Urothelium cell line (cell line): ENCODE measurements around the gene MAPK8.
A peak's percentile ranks its signal among the peaks of the same experiment; 100 is the strongest.

ENCODE experiments used
- DNase-seq: peaks from one replicate; pipeline ENCODE4 v3.0.0; 2011; ENCODE audit warnings: low spot score, mixed read lengths
- FAIRE-seq: peaks from 2 replicates; lab custom pipeline; 2011; peaks lifted over from hg19 to GRCh38; lab: Jason Lieb, UNC

The MAPK8 gene

DNA sequence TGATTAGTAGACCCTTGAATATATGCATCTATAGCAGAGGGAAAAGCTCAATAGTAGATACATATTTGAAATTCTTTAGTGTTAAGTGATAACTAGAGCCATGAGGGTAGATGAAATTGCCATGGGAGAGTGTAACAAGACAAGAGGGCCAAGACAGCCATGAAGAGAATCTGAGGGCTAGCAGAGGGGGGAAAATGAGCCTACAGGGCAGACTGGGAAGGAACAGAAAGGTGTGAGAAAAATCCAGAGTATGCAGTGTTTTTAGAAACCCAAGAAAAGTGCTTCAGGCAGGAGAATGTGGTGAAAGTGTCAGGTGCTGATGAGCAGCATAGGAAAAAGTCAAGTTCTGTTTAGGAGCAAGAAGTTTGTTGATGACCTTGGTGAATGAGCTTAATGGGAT lies 63.0 kb downstream of the MAPK8 start:
- no peak for FAIRE-seq

GRCh38 chr10:48377751-48378530 lies 71.5 kb downstream of the MAPK8 start:
- DNase-seq = no peak
- FAIRE-seq = no peak

More for the DNA sequence above, 63.0 kb downstream of the MAPK8 start:
- no peak for DNase-seq

DNA sequence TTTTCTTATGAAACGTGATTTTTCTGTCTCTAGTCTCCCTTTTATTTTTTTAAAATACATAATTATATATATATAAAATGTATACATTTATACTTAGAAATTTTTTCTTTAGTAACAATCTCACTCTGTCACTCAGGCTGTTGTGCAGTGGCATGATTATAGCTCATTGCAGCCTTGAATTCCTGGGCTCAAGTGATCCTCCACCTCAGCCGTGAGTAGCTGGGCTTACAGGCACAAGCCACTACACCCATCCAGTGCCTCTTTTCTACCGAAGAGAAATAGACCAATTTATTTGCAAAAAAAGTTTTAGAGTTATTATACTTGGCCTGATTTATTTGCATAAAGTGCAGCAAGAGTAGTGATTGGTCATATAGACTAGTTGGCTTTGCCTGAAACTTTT lies 72.2 kb downstream of the MAPK8 start:
- DNase-seq (no peak), FAIRE-seq (no peak)

DNA sequence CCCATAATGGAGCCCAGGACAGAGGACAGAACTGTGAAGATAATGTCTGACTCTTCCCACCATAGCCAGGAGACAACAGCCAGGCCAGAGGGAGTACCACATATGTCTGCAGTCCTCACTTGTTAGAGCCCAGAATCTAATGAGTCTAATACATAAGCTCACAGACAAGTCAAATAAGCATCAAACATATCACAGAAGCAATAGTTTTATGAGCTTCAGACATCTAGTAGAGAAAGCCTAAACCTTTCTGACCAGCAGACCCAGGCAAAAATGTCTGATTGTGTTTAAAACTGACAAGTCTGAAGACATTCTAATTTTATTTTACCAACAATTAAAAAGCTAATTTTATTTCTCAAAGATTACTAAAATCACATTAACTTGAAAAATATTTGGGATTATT lies 75.5 kb downstream of the MAPK8 start:
- DNase-seq (no peak), FAIRE-seq (no peak)

GRCh38 chr10:48382982-48383381 lies 76.5 kb downstream of the MAPK8 start:
- no peak for DNase-seq
- FAIRE-seq = no peak

DNA sequence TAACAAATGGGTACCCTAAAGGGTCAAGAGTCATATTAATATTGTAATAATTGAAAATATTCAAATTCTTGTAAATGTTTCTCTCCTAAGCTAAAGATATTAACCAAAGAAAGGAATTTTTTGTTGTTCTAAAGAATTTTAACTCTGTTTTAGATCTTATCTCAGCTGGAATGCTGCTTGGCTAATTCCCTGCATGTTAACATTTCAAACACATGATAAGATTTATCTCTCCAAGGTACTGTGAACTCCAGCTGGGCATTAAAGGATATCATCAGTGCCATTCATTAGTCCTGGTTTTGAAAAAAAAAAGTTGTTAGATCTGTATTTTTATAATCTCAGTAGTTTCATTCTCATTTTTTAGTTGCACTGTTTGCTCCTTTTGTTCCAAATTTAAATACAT lies 76.9 kb downstream of the MAPK8 start:
- DNase-seq = no peak
- FAIRE-seq = no peak

DNA sequence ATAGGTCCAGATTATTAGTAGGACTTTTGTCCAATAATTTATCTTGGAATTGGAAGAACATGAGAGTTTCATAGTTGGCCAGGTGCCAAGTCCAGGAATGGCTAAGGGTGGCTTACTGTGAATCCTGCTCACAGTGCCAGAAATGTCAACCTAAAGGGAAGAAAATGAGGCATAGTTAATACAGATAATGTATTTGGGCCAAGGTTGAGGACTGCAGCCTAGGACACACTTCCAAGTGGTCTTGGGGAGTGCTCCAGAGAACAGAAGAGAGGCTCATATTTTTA lies 78.2 kb downstream of the MAPK8 start:
- DNase-seq = no peak
- no peak for FAIRE-seq

DNA sequence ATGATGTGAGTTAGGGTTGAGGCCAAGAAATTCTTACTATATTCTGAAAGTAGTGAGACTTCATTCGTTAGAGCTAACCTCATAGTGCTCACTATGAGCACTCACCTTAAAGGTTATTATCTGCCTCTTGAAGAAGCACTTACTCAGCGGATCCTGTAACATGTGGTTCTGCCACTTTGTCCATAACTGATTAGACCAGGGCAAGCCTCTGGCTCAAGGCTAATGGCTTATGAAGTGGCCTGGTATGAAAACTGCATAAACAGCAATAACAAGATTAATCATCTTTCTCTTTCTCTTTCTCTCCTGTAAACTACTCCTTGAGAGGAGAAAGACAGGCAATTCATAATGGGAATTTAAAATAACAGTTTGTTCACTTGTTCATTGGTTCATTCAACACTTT lies 82.8 kb downstream of the MAPK8 start:
- DNase-seq = no peak
- FAIRE-seq = no peak

- FAIRE-seq = no peak
- DNase-seq = no peak
Observed at GRCh38 chr10:48389846-48390557, 83.5 kb downstream of the MAPK8 start.

- FAIRE-seq (no peak), DNase-seq (no peak)
Observed at GRCh38 chr10:48390558-48390871, 84.0 kb downstream of the MAPK8 start.

DNA sequence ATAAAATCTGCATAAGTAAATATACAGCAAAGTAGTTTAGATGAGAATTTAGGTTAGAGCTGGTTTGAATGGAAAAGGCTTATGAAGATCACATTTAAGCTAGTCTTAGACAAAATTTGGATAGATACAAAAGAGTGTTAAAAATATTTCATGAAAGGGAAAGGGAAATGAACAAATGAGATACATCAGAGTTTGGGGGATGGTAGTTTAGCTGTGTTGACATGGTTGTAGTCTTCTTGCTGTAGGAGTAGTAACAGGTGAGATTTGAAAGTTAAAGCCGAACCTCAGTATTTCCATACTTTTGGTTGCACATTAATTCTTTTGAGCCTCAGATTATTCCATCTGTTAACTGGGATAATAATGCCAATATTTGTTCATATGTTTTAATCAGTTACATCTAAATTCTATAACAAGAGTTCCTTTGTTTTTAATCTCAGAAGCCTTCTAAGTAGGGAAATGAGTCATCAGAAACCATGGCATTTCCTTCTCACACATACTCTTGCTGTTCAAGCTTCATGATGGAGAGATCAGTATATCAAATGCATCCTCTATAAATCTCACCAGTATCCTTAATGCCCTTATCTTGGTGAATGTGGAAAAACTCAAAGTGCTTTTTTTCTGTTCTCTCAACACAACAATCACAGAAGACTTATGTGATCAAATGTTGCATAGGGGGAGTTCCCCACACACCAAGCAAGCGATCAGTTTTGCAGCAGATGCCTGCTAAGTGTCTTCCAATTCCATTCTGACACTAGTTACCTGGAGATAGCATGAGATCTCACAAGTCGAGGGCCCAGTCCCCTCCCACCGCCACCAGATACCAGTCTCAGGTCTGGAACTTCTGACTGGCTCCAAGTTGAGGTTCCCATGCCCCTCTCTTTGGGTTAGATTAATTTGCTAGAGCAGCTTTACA lies 84.7 kb downstream of the MAPK8 start:
- DNase-seq (peak; percentile 37), FAIRE-seq (no peak)

- no peak for FAIRE-seq
- no peak for DNase-seq
Observed at GRCh38 chr10:48391994-48392393, 85.5 kb downstream of the MAPK8 start.

DNA sequence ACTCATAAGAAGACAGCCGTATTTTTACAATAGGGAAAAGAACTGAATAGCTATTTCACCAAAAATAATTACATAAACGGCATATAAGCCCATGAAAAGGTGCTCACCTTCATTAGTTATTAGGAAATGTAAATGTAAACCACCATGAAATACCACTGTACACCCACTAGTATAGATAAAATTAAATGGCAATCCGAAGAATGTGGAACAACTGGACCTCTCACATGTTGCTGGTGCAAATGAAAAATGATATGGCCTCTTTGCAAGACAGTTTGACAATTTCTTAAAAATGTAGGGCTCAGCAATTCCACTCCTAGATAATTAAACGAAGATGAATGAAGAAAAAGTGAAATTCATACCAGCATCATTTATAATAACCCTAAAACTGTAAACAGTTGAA lies 91.8 kb downstream of the MAPK8 start:
- FAIRE-seq (no peak), DNase-seq (no peak)

- FAIRE-seq = no peak
- no peak for DNase-seq
Observed at GRCh38 chr10:48399056-48399541, 92.6 kb downstream of the MAPK8 start.

DNA sequence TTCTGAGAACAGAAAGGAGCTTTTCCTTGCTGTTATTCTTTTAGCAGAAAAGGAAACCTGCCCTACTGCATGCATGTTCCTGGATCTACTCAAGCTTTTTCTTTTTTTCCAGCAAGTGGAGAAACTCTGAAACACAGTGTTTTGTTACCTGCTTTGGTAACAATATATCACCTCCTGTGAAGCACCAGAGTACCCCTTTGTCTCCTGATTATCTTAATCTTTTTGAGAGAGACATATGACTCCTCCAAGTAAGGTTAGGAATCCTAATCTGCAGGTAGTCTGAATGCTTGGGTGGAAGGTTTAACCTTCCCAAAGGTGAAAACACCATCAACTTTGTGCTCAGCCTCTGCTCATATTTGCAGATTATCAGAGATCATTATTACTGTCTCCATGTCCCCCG lies 93.1 kb downstream of the MAPK8 start:
- DNase-seq (no peak), FAIRE-seq (no peak)

GRCh38 chr10:48400129-48400849 lies 93.8 kb downstream of the MAPK8 start:
- DNase-seq = no peak
- no peak for FAIRE-seq

DNA sequence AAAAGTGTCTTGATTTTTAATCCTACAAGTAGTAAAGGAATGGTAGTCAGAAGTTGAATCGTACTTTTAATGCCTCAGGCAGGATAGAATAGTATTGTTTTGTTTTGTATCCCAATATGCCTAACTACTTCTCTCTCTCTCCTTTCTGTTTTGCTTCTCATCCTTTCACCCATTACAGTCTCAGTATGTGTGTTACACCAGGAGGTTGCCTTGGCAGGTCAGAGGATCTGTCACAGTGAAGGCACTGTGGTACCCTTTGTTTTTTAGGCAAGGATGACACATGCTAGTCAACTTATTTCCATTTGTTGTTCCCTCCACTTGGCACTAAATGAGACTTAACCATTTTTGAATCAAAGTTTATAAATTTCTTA lies 94.4 kb downstream of the MAPK8 start:
- DNase-seq (no peak), FAIRE-seq (no peak)

GRCh38 chr10:48404646-48405045 lies 98.2 kb downstream of the MAPK8 start:
- DNase-seq (no peak), FAIRE-seq (no peak)

DNA sequence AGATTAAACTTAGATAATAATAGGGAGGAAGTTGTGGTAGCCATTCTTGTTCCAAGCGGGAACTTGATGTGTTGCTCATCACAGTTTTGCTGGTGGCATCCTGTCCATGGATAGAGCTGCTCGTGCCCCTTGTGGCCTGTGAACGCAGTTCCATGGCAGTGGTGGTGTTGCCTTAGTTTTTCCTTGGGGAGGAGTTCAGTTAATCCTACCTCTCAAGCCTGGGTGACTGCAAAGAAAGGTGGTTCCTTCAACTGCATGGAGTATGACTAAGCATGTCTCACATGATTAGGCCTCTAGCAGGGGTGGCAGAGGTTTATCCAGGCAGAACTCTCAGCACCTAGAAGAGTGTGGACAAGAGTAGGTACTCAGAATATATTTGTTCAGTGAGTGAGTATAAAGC lies 99.7 kb downstream of the MAPK8 start:
- FAIRE-seq = no peak
- DNase-seq = peak; percentile 40

DNA sequence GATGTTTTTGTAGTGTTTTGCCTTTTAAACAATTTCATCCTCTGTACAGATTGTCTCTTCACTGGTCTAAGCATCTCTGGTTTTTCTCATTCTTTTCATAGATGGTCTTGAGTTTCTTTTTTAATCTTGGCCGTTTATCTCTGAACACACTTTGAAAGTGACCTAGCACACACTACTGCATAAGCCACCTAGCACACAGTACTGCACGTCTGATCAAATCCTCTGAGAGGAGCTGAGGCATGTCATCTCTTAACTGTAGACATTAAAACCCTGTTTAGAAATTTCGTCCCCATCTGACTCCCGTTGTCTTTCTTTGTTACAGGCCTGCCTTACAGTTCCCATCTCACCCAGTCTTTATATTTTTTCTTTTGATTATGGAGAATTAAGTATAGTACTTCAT lies 100.2 kb downstream of the MAPK8 start:
- DNase-seq (no peak), FAIRE-seq (no peak)

- peak; percentile 37 for FAIRE-seq
- DNase-seq = no peak
Observed at GRCh38 chr10:48410503-48410902, 104.0 kb downstream of the MAPK8 start.
